Measurements from ENCODE around the gene C11orf91. TPM values are rescaled to one million over a fixed set of nuclear protein-coding genes. Genes with fewer than 3 reads are reported as not detected.

Gene C11orf91
- total and polyA plus RNA-seq, 2 of the 8 experiments (the other 6 are each of a cell fraction or from before 2014, with no cell fraction given), result not detected

- no peak for TF ChIP-seq JUND (IDR thresholded peaks at IDR 0.05; ENCODE audit: low read length)
These were observed 35.1 kb downstream of the C11orf91 start (continued) for GRCh38 chr11:33665350-33666106.

All from H1 (cell line).